ENCODE measurements around the gene MRPL28.

- TF ChIP-seq POLR2AphosphoS5 (IDR thresholded peaks at IDR 0.05) (no peak), EP300 (IDR thresholded peaks at IDR 0.05) (no peak)
Measured at GRCh38 chr16:345772-346171, 24.6 kb downstream of the MRPL28 start.

Data from gastroesophageal sphincter (tissue), 2 donors.